H1 (cell line): Measurements from ENCODE around the gene FOXB1. TPM values are rescaled to one million over a fixed set of nuclear protein-coding genes. Genes with fewer than 3 reads are reported as not detected.

Experiments used
- HDAC6 ChIP-seq: IDR thresholded peaks from one replicate; pipeline ENCODE4 v1.7.1; 2012; ENCODE audit warnings: low read depth, mild to moderate bottlenecking, inconsistent platforms, low read length, moderate library complexity
- JUN ChIP-seq: IDR thresholded peaks from 2 replicates; pipeline ENCODE4 v1.6.1; 2011; ENCODE audit warnings: low read depth, mild to moderate bottlenecking, improper control_type of control experiment, low read length
- RAD21 ChIP-seq, 2 experiments: IDR thresholded peaks in 1 of 2; conservative IDR thresholded peaks in 1 of 2; 2 replicates each; pipeline ENCODE4 v1.6.1; 2011; ENCODE audit warnings: low read depth in 2 of 2, low read length in 2 of 2, improper control_type of control experiment in 1 of 2, inconsistent platforms in 1 of 2, mild to moderate bottlenecking in 1 of 2, moderate library complexity in 1 of 2
- RBBP5 ChIP-seq: IDR thresholded peaks from 2 replicates; pipeline ENCODE4 v1.7.1; 2012; ENCODE audit warnings: low read depth, mild to moderate bottlenecking, inconsistent platforms, low read length, moderate library complexity, borderline replicate concordance
- SP1 ChIP-seq: IDR thresholded peaks from 2 replicates; pipeline ENCODE4 v1.6.1; 2011; ENCODE audit warnings: low read depth, low read length
- SRF ChIP-seq: IDR thresholded peaks from 2 replicates; pipeline ENCODE4 v1.6.1; 2011; ENCODE audit warnings: mild to moderate bottlenecking, low read depth, low read length, moderate library complexity
- SUZ12 ChIP-seq: fragments of 200-600 bp; sonication (generic); IDR thresholded peaks from 2 replicates; pipeline ENCODE4 v1.6.1; 2012; ENCODE audit warnings: mild to moderate bottlenecking, inconsistent platforms, low read length, moderate library complexity, mixed read lengths
- TBP ChIP-seq: IDR thresholded peaks from 2 replicates; pipeline ENCODE4 v1.6.1; 2011; ENCODE audit warnings: low read depth, low read length, improper control_type of control experiment
- polyA plus RNA-seq, 7 experiments: library from polyadenylated mRNA; depleted of rRNA in 3 of 7; stranded (reverse) in 5 of 7; unstranded in 2 of 7; fragments of >200 nt in 5 of 7; fragments of 200-250 nt in 2 of 7; gene quantifications; 1 replicate in 5 of 7; 2 replicates in 1 of 7; 4 replicates in 1 of 7; pipeline versions ENCODE4 v1.2.1 to v1.2.3, GENCODE V29; 2011 to 2013; ENCODE audit warnings: missing spikeins in 2 of 7, mixed read lengths in 2 of 7
- total RNA-seq: library from RNA; stranded (reverse); fragmentation: NEBNext Ultra II Directional; extraction: Animal tissue kit (Norgen Biotek cat#: 25700); gene quantifications from 2 replicates; pipeline ENCODE4 v1.2.1, GENCODE V29; 2021
- TF ChIP-seq, protein P1 (sequence below): IDR thresholded peaks from 2 replicates; pipeline ENCODE4 v1.6.1; 2012; ENCODE audit warnings: low read length, inconsistent platforms

Gene FOXB1
- total and polyA plus RNA-seq, 2 of the 8 experiments (the other 6 are each of a cell fraction or from before 2014, with no cell fraction given): 0.92 to 1.5 TPM

DNA sequence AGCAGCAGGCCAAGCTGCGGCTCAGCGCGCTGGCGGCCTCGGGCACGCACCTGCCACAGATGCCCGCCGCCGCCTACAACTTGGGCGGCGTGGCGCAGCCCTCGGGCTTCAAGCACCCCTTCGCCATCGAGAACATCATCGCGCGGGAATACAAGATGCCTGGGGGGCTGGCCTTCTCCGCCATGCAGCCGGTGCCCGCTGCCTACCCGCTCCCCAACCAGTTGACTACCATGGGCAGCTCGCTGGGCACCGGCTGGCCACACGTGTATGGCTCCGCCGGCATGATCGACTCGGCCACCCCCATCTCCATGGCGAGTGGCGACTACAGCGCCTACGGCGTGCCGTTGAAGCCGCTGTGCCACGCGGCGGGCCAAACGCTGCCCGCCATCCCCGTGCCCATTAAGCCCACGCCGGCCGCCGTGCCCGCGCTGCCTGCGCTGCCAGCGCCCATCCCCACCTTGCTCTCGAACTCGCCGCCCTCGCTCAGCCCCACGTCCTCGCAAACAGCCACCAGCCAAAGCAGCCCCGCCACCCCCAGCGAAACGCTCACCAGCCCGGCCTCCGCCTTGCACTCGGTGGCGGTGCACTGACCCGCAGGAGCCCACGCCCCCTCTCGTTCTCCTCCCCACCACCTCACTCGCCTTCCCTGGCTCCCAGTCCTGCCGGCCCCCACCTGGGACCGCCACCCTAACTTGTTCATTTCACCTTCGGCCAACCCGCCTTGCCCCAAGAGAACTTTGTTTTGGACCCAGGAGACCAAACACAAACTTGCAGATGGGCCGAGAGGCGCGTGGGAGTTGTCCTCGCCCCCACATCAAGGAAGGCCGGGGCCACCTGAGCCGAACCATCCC is 1.5 kb downstream of the FOXB1 start (continued):
- no peak for TF ChIP-seq RAD21 (IDR thresholded peaks at IDR 0.05 in 1 of 2, conservative IDR thresholded peaks at IDR 0.05 in 1 of 2; ENCODE audit: low read depth in 2 of 2, low read length in 2 of 2)
- no peak for TF ChIP-seq SP1
- no peak for TF ChIP-seq SRF
- TF ChIP-seq JUN: no peak
- 0 out of 2 replicates have a peak, but pooled peaks have one; percentile 6 for TF ChIP-seq RBBP5
- TF ChIP-seq, protein P1, sequence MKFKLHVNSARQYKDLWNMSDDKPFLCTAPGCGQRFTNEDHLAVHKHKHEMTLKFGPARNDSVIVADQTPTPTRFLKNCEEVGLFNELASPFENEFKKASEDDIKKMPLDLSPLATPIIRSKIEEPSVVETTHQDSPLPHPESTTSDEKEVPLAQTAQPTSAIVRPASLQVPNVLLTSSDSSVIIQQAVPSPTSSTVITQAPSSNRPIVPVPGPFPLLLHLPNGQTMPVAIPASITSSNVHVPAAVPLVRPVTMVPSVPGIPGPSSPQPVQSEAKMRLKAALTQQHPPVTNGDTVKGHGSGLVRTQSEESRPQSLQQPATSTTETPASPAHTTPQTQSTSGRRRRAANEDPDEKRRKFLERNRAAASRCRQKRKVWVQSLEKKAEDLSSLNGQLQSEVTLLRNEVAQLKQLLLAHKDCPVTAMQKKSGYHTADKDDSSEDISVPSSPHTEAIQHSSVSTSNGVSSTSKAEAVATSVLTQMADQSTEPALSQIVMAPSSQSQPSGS: no peak
- TF ChIP-seq TBP: no peak
- peak; percentile 81; the same call in 1 of the 2 replicates for TF ChIP-seq SUZ12
- no peak for TF ChIP-seq HDAC6
